WI38 (cell line): ENCODE data around the gene CLEC2D.

Source experiments
- H3K4me3 ChIP-seq: 2 replicates; pipeline ENCODE4 v1.5.1; 2011; ENCODE audit warnings: low read depth, mild to moderate bottlenecking, control low read depth, low read length
- CTCF ChIP-seq: IDR thresholded peaks from 2 replicates; pipeline ENCODE4 v1.5.1; 2012; ENCODE audit warnings: low read depth, mild to moderate bottlenecking, control low read depth, low read length

Gene CLEC2D

DNA sequence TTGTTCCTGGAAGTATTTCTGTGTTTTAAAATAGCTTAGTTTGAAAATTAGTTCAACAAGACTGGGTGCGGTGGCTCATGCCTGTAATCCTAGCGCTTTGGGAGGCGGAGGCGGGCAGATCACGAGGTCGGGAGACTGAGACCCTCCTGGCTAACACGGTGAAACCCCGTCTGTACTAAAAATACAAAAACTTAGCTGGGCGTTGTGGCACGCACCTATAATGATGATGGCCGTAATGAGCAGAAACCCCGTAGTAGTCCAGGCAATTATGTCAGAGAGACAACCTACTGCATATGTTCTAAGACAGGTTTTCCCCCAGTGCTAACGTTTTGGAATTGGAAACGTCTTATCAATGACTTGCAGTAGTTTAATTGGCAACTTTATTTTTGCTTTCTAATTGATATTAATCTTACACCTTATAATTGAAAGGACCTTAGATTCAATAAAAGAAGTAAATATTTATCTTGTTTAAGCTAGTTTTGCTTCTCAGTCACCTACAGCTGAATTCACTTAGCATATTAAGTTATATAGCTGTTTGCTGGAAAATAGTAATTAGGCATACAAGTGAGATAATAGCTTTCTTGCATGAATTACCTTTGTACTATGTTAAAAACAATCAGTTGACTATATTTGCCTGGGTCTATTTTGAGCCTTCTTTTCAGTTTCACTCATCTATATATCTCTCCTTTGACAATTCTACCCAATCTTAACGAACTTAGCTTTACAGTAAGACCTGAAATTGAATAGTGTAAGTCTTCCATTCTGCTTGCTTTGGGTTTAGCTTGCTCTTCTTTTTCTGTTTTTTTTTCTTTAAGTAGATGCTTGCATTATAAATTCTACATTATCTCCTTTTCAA is 47.8 kb downstream of the CLEC2D start:
- TF ChIP-seq CTCF = no peak
- no peak overlapping the region for H3K4me3 ChIP-seq

DNA sequence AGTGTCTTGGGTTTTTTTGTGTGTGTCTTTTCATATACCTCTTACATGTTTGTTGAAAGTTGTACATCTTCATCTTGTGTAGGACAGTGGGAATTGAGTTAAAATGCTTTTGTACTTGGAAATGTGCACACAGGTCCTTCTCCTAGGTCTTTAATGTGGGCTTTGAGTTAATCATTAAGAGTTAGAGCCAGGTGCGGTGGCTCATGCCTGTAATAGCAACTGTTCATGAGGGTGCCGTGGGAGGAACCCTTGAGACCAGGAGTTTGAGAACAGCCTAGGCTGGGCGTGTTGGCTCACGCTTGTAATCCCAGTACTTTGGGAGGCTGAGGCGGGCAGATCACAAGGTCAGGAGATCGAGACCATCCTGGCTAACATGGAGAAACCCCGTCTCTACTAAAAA is 49.5 kb downstream of the CLEC2D start:
- no peak for TF ChIP-seq CTCF

DNA sequence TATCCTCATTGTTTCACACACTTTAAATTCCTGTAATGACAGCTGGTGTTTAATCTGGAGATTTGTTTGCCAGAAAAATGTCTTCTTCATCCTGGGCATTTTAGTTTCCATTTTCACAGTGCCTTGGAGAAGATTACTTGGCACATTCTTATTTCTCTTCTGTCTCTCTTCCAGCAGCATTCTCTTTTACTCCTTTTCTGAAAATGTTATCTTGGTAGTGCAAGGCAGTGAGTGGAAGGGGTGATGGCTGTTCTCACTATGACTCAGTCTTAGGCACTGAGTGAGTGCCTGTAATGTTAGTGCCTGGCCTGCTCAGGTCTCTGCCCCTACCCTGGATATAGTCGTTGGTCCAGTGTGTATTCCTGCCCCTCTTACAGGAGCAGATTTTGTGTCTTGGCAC is 50.3 kb downstream of the CLEC2D start:
- no peak for TF ChIP-seq CTCF

More for the DNA sequence above, 49.5 kb downstream of the CLEC2D start:
- no peak overlapping the region for H3K4me3 ChIP-seq

DNA sequence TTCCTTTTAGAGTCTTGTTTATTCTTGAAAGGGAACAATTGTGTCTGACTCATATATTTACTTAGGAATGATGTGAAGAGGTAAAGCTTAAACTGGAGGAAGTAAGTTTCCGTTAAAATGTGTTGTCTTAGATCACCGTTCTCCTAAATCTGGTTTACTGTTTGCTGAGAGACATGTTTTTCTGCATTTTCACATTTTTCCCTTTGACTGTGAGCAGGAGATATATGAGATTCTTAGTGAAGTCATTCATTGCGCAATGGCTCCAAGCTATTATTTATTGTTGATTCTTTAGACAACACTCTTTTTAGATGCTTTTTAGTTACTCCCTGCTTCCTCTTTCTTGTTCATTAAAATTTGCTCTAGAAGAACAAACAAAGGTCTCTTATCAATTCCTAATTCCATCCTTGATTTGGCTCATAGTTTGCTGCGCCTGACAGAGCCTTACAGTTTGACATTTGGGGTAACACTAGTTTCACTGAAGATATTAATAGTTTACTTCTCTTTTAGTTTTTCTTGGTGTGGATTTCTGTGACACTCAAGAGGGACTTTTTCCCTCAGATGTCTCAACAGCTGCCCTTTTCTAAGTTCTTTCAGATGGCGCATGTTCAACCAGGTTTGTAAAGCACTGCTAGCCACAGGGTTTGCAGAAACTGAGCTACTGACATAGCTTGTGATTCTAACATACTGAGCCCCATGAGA is 52.0 kb downstream of the CLEC2D start:
- no peak overlapping the region for H3K4me3 ChIP-seq
- TF ChIP-seq CTCF = no peak

More for the DNA sequence above, 50.3 kb downstream of the CLEC2D start:
- no peak overlapping the region for H3K4me3 ChIP-seq

DNA sequence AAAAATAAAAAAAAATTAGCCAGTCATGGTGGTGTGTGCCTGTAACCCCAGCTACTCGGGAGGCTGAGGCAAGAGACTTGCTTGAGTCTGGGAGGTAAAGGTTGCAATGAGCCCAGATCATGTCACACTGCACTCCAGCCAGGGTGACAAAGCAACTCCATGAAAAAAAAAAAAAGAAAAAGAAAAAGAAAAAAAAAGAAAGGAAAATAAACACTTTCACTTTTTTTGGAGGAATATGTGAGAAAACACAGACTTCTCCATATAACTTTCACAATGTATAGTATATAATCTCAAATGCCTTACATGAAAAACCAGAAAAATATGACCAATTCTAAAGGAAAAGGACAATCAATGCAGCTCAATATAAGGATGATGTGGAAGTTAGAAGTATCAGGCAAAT is 54.5 kb downstream of the CLEC2D start:
- H3K4me3 ChIP-seq = no peak overlapping the region

DNA sequence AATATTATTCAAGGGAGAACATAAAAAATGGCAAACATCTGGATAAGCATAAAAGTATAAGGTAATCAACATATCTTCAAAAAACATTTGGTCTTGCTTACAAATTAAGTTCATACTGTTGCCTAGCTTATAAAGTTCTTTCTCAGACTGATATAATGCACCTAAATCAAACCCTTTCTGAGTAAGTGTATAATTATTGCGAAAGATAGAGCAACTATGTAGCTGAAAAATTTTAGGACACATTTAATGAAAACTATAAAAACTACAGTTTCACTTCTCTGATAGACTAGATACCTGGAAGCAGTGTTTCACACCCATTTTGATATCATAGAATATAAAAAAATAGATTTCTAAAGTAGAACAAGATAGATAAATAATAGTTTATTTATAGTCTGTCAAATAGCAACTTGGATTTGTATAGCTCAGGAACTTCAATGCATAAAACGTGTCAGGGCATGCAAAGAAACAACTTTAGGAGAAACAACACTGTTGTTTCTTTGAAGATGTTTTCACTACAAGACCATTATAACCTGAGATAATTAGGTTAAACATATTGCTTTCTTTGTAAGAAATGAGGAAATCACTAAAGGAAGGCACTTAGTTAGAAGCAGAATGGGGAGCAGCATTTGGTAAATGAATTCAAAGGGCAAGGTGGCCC is 55.8 kb downstream of the CLEC2D start:
- H3K4me3 ChIP-seq = no peak overlapping the region
- no peak for TF ChIP-seq CTCF

More for the DNA sequence above, 54.5 kb downstream of the CLEC2D start:
- TF ChIP-seq CTCF = no peak
